Small intestine (tissue), 4 donors: ENCODE results near the gene MBOAT7. TPM values are rescaled to one million over a fixed set of nuclear protein-coding genes. Genes with fewer than 3 reads are reported as not detected.

ENCODE experiments used
- polyA plus RNA-seq, 4 donors: library from polyadenylated mRNA; stranded (reverse) in 3 of 4; unstranded in 1 of 4; fragments of 200-250 nt in 3 of 4; fragments of 120-200 nt in 1 of 4; gene quantifications; one replicate each; pipeline versions ENCODE4 v1.2.1 to v1.2.3, GENCODE V29; 2013
- donor health status: healthy with polysubstance abuse.
- donor health status: Bipolar disorder and iron deficiency.
- donor health status: healthy.

Gene MBOAT7
- polyA plus RNA-seq, 4 donors = 47.8 to 118 (median 54.7) TPM

Other genes starting within 250 kb of the MBOAT7 start
- gene CACNG8, start 226.6 kb downstream of the MBOAT7 start, polyA plus RNA-seq = under 1 TPM in 2 of 4 donors, not detected in 2; 0.03 to 0.12 TPM
- gene CACNG6, start 197.9 kb downstream of the MBOAT7 start, polyA plus RNA-seq = under 1 TPM in 2 of 4 donors, not detected in 2; 0.03 to 0.06 TPM
- gene VSTM1, start 125.7 kb downstream of the MBOAT7 start, polyA plus RNA-seq = under 1 TPM in 1 of 4 donors, not detected in 3; 0.09 TPM
- gene TARM1, start 108.2 kb downstream of the MBOAT7 start, polyA plus RNA-seq = not detected
- gene OSCAR, start 88.8 kb downstream of the MBOAT7 start, polyA plus RNA-seq = under 1 TPM; 0.27 to 0.89 (median 0.67) TPM
- 100 to 1,000 TPM; 130 to 409 (median 211) TPM for gene NDUFA3, start 86.7 kb downstream of the MBOAT7 start, polyA plus RNA-seq
- 10 to 100 TPM; 16.4 to 26.5 (median 23.1) TPM for gene TFPT, start 73.9 kb downstream of the MBOAT7 start, polyA plus RNA-seq
- gene PRPF31, start 73.8 kb downstream of the MBOAT7 start, polyA plus RNA-seq = 10 to 100 TPM; 44.3 to 57.0 (median 47.4) TPM
- gene CNOT3, start 51.8 kb downstream of the MBOAT7 start, polyA plus RNA-seq = 10 to 100 TPM; 24.4 to 37.4 (median 28.5) TPM
- gene LENG1, start 29.9 kb downstream of the MBOAT7 start, polyA plus RNA-seq = 10 to 100 TPM in 1 of 4 donors, 1 to 10 TPM in 3; 6.7 to 11.1 (median 9.6) TPM
- gene TMC4, start 16.4 kb downstream of the MBOAT7 start, polyA plus RNA-seq = 100 to 1,000 TPM in 3 of 4 donors, 10 to 100 TPM in 1; 40.6 to 174 (median 129) TPM
- gene TSEN34, start 1.7 kb upstream of the MBOAT7 start, polyA plus RNA-seq = 10 to 100 TPM; 32.7 to 57.8 (median 44.8) TPM
- 1,000 to 10,000 TPM; 2,119 to 4,773 (median 3,564) TPM for gene RPS9, start 11.3 kb upstream of the MBOAT7 start, polyA plus RNA-seq
- gene LILRB3, start 33.4 kb upstream of the MBOAT7 start, polyA plus RNA-seq = 1 to 10 TPM in 2 of 4 donors, under 1 TPM in 2; 0.45 to 3.6 (median 1.4) TPM
- gene LILRA6, start 53.2 kb upstream of the MBOAT7 start, polyA plus RNA-seq = 1 to 10 TPM in 1 of 4 donors, under 1 TPM in 2, not detected in 1; 0.27 to 1.6 (median 0.53) TPM
- 1 to 10 TPM; 1.1 to 6.9 (median 4.4) TPM for gene LILRB5, start 67.7 kb upstream of the MBOAT7 start, polyA plus RNA-seq
- 1 to 10 TPM in 2 of 4 donors, under 1 TPM in 2; 0.22 to 4.7 (median 1.7) TPM for gene LILRB2, start 91.5 kb upstream of the MBOAT7 start, polyA plus RNA-seq
- gene LILRA5, start 123.6 kb upstream of the MBOAT7 start, polyA plus RNA-seq = 1 to 10 TPM; 1.6 to 8.2 (median 2.2) TPM
- under 1 TPM in 2 of 4 donors, not detected in 2; 0.19 to 0.22 TPM for gene LILRA4, start 149.6 kb upstream of the MBOAT7 start, polyA plus RNA-seq
- 10 to 100 TPM in 1 of 4 donors, 1 to 10 TPM in 3; 2.2 to 10.9 (median 8.9) TPM for gene LAIR1, start 175.4 kb upstream of the MBOAT7 start, polyA plus RNA-seq
- 10 to 100 TPM in 1 of 4 donors, 1 to 10 TPM in 1, not detected in 2; 1.5 to 10.1 TPM for gene TTYH1, start 225.9 kb upstream of the MBOAT7 start, polyA plus RNA-seq